HEK293 (cell line): ENCODE results near the gene NUDCD3.

Experiments used
- CTCF ChIA-PET: fragments of 350-600 bp; formaldehyde crosslinking; extraction: SDS; loops from one replicate; lab custom pipeline; 2021; ENCODE audit warnings: antibody characterized with exemption; lab: Yijun Ruan, JAX
- POLR2A ChIA-PET: fragments of 300-600 bp; formaldehyde crosslinking; extraction: SDS; loops from one replicate; lab custom pipeline; 2020; ENCODE audit warnings: antibody characterized with exemption, inconsistent platforms; lab: Yijun Ruan, JAX
- H3K27ac ChIP-seq: fragments of 200-500 bp; sonication (Bioruptor generic); 2 replicates; pipeline ENCODE4 v1.5.1; 2014; ENCODE audit warnings: low read depth, low read length, control low read depth, inconsistent platforms; ENCODE audit errors: extremely low read depth
- H3K36me3 ChIP-seq, 2 experiments: fragments of 200-500 bp in 1 of 2; sonication (Bioruptor generic) in 1 of 2; 1 replicate in 1 of 2; 2 replicates in 1 of 2; pipeline ENCODE4 v1.5.1; 2014 to 2017; ENCODE audit warnings: inconsistent platforms in 2 of 2, low read length in 2 of 2; ENCODE audit not compliant: control insufficient read depth in 2 of 2, insufficient read depth in 1 of 2
- H3K4me1 ChIP-seq: fragments of 200-500 bp; sonication (Bioruptor generic); 2 replicates; pipeline ENCODE4 v1.5.1; 2014; ENCODE audit warnings: mild to moderate bottlenecking, low read length, inconsistent platforms; ENCODE audit not compliant: control insufficient read depth, insufficient read depth
- H3K4me3 ChIP-seq: 2 replicates; pipeline ENCODE4 v1.5.1; 2011; ENCODE audit warnings: low read depth, mild to moderate bottlenecking, control low read depth, low read length, moderate library complexity
- H3K9me3 ChIP-seq: fragments of 200-500 bp; sonication (Bioruptor generic); 2 replicates; pipeline ENCODE4 v1.5.1; 2014; ENCODE audit warnings: low read depth, low read length, inconsistent platforms; ENCODE audit not compliant: control insufficient read depth, insufficient read depth
- BCL6B ChIP-seq: fragments of 450-650 bp; formaldehyde crosslinking; IDR thresholded peaks from 2 replicates; pipeline ENCODE4 v1.5.1; 2017; ENCODE audit warnings: missing biosample characterization, missing genetic modification characterization
- KLF1 ChIP-seq: fragments of 450-650 bp; formaldehyde crosslinking; IDR thresholded peaks from 2 replicates; pipeline ENCODE4 v1.5.1; 2016; ENCODE audit warnings: missing biosample characterization, missing genetic modification characterization
- KLF17 ChIP-seq: fragments of 450-650 bp; formaldehyde crosslinking; IDR thresholded peaks from 2 replicates; pipeline ENCODE4 v1.5.1; 2016; ENCODE audit warnings: missing biosample characterization, missing genetic modification characterization
- OSR2 ChIP-seq: fragments of 450-650 bp; formaldehyde crosslinking; IDR thresholded peaks from 2 replicates; pipeline ENCODE4 v1.5.1; 2016; ENCODE audit warnings: missing biosample characterization, missing genetic modification characterization
- PRDM2 ChIP-seq: fragments of 450-650 bp; formaldehyde crosslinking; IDR thresholded peaks from 2 replicates; pipeline ENCODE4 v1.5.1; 2016; ENCODE audit warnings: missing biosample characterization, missing genetic modification characterization, borderline replicate concordance
- TSHZ1 ChIP-seq: fragments of 450-650 bp; formaldehyde crosslinking; IDR thresholded peaks from 2 replicates; pipeline ENCODE4 v1.5.1; 2016; ENCODE audit warnings: missing biosample characterization, missing genetic modification characterization, borderline replicate concordance
- ZFP41 ChIP-seq: fragments of 450-650 bp; formaldehyde crosslinking; IDR thresholded peaks from 2 replicates; pipeline ENCODE4 v1.5.1; 2016; ENCODE audit warnings: missing biosample characterization, missing genetic modification characterization, borderline replicate concordance
- ZNF138 ChIP-seq: fragments of 450-650 bp; formaldehyde crosslinking; IDR thresholded peaks from 2 replicates; pipeline ENCODE4 v1.5.1; 2016; ENCODE audit warnings: missing biosample characterization, missing genetic modification characterization, borderline replicate concordance
- ZNF223 ChIP-seq: fragments of 450-650 bp; formaldehyde crosslinking; IDR thresholded peaks from 2 replicates; pipeline ENCODE4 v1.5.1; 2016; ENCODE audit warnings: missing biosample characterization, missing genetic modification characterization
- ZNF280C ChIP-seq: fragments of 450-650 bp; formaldehyde crosslinking; IDR thresholded peaks from 2 replicates; pipeline ENCODE4 v1.5.1; 2016; ENCODE audit warnings: missing biosample characterization, missing genetic modification characterization
- ZNF48 ChIP-seq: fragments of 450-650 bp; formaldehyde crosslinking; IDR thresholded peaks from 2 replicates; pipeline ENCODE4 v1.5.1; 2016; ENCODE audit warnings: missing biosample characterization, missing genetic modification characterization
- ZNF707 ChIP-seq: fragments of 450-650 bp; formaldehyde crosslinking; IDR thresholded peaks from 2 replicates; pipeline ENCODE4 v1.5.1; 2016; ENCODE audit warnings: missing biosample characterization, missing genetic modification characterization
- ZSCAN23 ChIP-seq: fragments of 450-650 bp; formaldehyde crosslinking; IDR thresholded peaks from 2 replicates; pipeline ENCODE4 v1.5.1; 2016; ENCODE audit warnings: missing biosample characterization, missing genetic modification characterization

Gene NUDCD3

GRCh38 chr7:44393238-44394111, 97.0 kb downstream of the NUDCD3 start:
- TF ChIP-seq ZNF48 (tag by site-specific recombination): no peak
- no peak for TF ChIP-seq BCL6B
- TF ChIP-seq OSR2 (tag by site-specific recombination): no peak
- no peak for TF ChIP-seq ZSCAN23 (tag by site-specific recombination)
- peaks cover 3 to 59% of the 10 kb centered on the region in 2 experiments; a peak in 2 of 3 replicates for H3K36me3 ChIP-seq
- H3K27ac ChIP-seq: no peak overlapping the region
- ChIA-PET CTCF (interaction anchor here (0.7 kb wide), 1 partner anchor 9 kb away, joined by 3 read pairs; no protein-coding TSS in a partner anchor), POLR2A (no interaction called here)
- H3K9me3 ChIP-seq: no peaks in the 10 kb centered on the region
- H3K4me1 ChIP-seq: peaks cover under 1% of the 10 kb centered on the region; the same call in 1 of the 2 replicates
- H3K4me3 ChIP-seq: no peak overlapping the region

GRCh38 chr7:44392618-44393010, 97.8 kb downstream of the NUDCD3 start:
- ChIA-PET POLR2A (no interaction called here), CTCF (interaction anchor here (1.0 kb wide), 1 partner anchor 10 kb away, joined by 3 read pairs; no protein-coding TSS in a partner anchor)
- Histone ChIP-seq H3K4me3 (no peak overlapping the region), H3K36me3 (peaks cover 3 to 61% of the 10 kb centered on the region in 2 experiments; a peak in 2 of 3 replicates), H3K4me1 (no peaks in the 10 kb centered on the region), H3K9me3 (no peaks in the 10 kb centered on the region), H3K27ac (no peak overlapping the region)
- TF ChIP-seq KLF1 (tag by site-specific recombination) (no peak), ZFP41 (no peak), ZNF223 (no peak)

GRCh38 chr7:44391746-44392617, 98.5 kb downstream of the NUDCD3 start:
- ChIA-PET CTCF (interaction anchor here (0.9 to 1.0 kb wide), 2 partner anchors 10 to 151 kb away, joined by 3 read pairs; no protein-coding TSS in a partner anchor), POLR2A (no interaction called here)
- no peak overlapping the region for H3K4me3 ChIP-seq
- no peak overlapping the region for H3K27ac ChIP-seq
- H3K36me3 ChIP-seq: peaks cover 3 to 61% of the 10 kb centered on the region in 2 experiments; a peak in 2 of 3 replicates
- no peaks in the 10 kb centered on the region for H3K9me3 ChIP-seq
- no peaks in the 10 kb centered on the region for H3K4me1 ChIP-seq
- TF ChIP-seq ZNF707 (no peak), TSHZ1 (tag by site-specific recombination) (no peak), ZNF138 (tag by site-specific recombination) (no peak), PRDM2 (tag by site-specific recombination) (no peak), ZNF280C (no peak), KLF17 (tag by site-specific recombination) (no peak)
